Midbrain (tissue), 1 donor: Measurements from ENCODE around the gene ANKS6.
A peak's percentile ranks its signal among the peaks of the same experiment; 100 is the strongest.

Experiments
- DNase-seq: peaks from one replicate; lab custom pipeline; 2025; lab: John Stamatoyannopoulos, UW

ANKS6 gene

DNA sequence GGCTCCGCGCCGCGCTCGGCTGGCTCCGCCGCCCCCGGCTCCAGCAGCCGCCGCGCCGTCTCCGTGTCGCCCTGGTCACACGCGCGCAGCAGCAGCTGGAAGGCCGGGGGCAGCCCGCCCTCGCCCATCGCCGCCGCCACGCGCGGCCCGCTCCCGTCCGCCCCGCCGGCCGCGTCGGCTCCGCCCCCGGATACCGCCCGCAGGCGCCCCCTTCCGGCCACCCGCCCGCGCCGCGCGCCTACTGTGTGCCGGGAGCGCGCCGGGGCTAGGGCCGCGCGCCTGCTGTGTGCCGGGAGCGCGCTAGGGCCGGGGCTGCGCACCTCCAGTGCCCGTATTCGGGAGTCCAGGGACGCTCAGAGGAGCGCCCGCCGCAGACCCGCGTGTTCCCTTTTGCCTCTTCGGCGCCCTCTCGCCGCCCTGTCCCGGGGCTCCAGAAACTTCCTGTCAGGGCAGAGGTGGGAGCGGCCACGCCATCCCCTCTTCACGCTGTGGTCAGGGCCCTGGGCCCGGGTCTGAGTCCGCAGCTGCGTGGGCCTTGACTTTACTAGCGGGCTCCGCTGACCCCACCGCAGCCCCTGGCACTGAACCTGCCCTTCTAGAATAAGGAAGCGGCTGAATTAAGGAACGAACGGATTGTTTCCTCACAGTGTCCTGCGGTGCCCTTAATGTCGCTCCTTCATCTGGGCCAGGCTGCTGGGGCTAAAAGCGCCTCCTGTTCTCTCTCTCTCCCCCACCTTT lies at the start of gene ANKS6:
Gene ANKS6, minus strand, starts transcription at position 192 of the 738 bp plus-strand sequence. Its CDS starts 64 bp downstream, at position 128.
- peak; percentile 74 for DNase-seq

DNA sequence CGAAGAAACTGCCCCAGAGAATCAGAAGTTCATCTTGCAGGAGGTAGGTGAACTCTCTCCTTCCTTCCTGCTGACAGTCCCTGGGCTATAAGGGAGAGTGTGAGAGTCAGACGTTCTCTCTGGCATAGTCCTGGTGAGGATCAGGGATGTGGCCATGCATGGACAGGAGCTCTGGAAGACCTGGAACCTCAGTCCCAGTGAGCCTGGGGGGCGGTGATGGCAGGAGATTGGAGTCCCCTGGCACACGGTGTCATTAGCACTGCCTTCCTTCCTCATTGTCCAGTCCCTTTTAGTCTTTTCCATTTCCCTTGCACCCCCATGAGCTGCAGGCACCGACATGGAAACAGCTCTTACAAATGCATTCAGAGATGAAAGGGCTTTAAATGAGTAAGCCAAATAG lies 49.7 kb upstream of the ANKS6 start:
- DNase-seq, result no peak

- no peak for DNase-seq
Observed at GRCh38 chr9:98842510-98842909, 46.2 kb upstream of the ANKS6 start.

DNA sequence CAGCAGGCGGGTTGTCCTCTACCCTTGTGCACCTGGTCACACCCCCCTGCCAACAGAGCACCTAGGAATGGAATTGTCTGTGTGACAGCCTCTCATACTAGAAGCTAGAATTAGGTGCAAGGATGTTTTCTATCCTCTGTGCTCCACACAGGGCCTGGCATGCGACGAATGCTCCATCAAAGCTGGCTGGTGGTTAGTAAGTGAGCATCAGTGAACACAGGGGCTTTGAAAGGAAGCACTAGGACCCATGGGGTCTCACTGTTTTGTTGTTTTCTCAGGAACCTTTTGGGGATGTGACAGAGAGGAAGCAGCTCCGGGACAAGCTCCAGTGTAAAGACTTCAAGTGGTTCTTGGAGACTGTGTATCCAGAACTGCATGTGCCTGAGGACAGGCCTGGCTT lies 43.4 kb upstream of the ANKS6 start:
- DNase-seq, result no peak

DNA sequence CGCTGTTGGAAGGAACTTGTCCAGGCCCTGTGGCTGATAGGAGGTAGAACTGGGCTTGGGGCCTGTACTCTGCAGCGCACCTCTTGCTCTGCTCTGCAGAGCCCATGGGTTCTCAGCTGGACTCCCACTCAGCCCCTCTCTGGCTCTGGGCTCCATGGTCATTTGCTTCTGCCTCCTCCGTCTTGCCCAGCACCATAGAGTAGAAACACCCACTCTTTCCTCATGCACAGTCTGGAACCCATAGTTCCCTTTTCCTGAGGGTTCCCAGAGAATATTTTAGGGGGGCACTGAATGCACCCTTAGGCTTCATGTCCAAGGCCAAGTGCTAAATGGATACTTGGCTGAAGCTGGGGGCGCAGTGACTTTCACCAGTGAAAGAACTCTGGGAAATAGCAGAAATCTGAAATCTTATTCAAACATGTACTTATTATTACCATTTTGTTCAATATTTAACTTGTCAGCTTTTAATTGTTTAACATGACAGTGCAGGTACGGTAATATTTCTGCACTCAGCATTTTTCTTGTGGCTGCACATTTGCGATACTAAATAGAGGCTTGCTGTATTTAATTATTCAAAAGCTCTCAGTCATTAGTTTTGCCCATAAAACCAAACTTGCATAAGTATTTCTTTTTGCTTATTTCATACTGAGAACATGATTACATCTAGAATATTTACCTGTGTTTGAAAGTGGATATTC lies 42.7 kb upstream of the ANKS6 start:
- DNase-seq, result no peak

DNA sequence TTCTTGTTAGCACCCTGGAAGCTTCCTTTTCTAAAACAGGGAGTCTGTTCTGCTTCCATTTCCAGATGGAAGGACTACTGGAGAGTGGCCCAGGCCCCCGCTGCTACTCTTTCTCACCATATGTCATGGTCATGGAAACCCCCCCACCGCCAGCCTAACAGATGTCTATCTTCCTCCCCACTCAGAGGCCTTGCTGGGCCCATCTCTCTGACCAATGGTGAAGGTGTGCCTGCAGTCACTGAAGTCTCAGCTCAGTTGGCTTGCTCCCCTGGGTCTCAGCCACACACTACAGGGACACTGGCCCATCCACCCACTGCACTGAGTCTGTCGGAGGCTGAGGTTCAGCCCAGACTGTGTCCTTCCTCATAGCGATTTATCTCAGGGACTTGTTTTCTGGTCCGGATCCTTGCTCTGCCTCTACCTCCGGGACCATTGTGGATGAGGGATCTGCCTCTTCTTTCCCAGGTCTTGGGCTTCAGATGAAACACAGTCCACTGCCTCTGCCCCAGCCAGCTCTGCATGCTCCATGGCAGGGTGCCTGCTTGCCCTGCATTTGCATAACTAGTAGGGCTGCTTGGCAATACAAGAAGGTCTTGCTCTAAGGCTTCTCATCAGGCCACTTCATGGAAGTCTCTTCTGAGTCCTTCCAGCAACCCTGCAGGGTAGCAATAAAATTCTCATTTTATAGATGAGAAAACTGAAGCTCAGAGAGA lies 42.0 kb upstream of the ANKS6 start:
- no peak for DNase-seq

DNA sequence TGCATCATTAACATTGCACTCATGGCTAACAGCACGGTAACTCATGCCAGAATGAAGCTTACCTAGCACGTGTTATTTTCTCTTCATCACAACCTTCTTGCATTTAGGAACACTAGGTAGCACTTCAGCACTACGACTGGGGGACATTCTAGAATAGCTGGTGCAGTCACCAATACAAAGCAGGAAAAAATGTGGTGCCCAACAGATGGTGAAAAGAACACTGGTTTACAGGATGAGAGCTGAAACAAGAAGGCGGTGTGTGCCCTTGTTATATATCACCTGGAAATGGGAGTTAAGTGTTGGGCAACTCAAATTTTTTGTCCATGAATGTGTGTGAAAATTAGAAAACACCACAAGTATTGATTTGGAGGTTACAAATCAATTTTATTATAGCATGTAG lies 41.2 kb upstream of the ANKS6 start:
- no peak for DNase-seq

- DNase-seq, result no peak
Observed at GRCh38 chr9:98836206-98836605, 39.9 kb upstream of the ANKS6 start.

- DNase-seq, result no peak
Observed at GRCh38 chr9:98834386-98834785, 38.0 kb upstream of the ANKS6 start.

DNA sequence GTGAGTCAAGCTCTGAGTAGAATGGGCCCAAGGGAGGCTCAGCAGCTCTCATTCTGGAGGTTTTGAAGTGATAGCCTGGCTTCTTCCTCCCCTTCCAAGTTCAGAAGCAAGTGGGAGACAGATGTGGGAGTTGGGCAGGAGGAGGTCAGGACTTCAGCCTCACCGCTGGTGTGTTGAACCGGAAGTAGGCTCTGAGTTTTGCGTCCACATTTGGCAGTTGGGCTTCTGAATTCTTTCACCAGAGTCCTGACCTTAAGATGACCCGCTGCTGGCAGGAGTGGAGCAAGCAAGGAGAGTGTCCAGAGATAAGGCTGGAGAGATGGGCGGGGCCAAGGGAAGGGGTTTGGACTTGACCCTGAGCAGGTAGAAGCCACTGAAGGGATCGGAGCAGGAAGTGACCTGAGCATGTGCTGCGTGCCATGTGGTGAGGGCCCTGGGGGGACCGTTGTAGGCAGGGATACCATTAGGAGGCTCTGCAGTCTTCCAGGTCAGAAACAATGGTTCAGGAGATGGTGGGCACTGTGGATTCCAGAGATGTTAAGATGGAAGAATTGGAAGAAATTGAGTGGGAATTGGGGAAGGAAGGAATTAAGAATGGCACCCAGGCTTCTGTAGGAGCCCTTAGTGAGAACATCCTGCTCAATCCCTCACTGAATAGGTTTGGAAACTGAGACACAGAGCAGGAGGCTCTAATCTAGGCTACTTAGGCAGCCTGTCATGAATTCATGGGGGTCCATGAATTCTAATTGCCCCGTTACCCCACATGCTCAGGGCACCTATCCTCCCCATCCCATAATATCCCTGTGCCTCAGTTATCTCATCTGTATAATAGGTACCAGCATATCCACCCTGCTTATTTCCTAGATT lies 37.0 kb upstream of the ANKS6 start:
- DNase-seq, result no peak

DNA sequence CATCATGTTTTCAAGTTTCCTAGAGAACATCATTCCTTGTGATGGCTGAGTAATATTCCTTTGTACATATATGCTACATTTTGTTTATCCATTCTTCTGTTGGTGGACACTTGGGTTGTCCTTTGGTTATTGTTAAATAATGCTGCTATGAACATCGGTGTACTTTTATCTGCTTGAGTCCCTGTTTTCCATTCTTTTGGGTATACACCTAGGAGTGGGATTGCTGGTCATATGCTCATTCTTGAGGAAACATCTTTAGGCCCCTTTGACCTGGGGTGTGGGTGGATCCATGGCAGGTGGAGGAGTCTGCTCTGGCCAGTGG lies 36.4 kb upstream of the ANKS6 start:
- DNase-seq, result no peak

GRCh38 chr9:98831696-98832095 lies 35.3 kb upstream of the ANKS6 start:
- no peak for DNase-seq

DNA sequence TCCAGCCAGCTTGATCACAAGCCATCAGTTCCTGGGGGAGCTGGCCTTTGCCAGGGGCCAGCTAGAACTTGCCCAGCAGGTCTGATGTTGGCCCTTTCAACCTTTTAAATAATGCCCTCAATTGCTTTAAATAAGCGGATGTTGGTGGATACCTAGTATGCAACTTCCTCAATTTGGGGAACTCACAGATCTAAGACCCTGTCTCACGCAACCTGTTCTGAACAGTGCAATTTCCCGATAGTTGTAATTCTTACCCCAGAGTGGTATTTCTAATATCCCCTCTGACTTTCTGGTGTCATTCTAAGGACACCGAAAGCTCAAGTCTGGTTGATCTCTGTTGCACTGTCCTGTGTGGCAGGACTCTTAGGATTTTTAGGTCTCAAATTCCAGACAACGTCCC lies 34.2 kb upstream of the ANKS6 start:
- DNase-seq, result no peak

DNA sequence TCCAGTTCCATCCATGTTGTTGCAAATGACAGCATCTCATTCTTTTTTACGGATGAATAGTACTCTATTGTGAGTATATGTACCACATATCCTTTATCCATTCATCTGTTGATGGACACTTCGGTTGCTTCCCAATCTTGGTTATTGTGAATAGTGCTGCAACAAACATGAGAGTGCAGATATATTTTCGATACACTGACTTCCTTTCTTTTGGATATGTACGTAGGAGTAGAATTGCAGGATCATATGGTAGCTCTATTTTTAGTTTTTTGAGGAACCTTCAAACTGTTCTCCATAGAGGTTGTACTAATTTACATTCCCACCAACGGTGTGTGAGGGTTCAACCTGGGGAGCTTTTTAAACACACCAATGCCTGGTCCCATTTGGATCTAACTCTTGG lies 33.4 kb upstream of the ANKS6 start:
- no peak for DNase-seq

- DNase-seq, result no peak
Observed at GRCh38 chr9:98826716-98827115, 30.4 kb upstream of the ANKS6 start.

GRCh38 chr9:98825414-98825813 lies 29.1 kb upstream of the ANKS6 start:
- no peak for DNase-seq

DNA sequence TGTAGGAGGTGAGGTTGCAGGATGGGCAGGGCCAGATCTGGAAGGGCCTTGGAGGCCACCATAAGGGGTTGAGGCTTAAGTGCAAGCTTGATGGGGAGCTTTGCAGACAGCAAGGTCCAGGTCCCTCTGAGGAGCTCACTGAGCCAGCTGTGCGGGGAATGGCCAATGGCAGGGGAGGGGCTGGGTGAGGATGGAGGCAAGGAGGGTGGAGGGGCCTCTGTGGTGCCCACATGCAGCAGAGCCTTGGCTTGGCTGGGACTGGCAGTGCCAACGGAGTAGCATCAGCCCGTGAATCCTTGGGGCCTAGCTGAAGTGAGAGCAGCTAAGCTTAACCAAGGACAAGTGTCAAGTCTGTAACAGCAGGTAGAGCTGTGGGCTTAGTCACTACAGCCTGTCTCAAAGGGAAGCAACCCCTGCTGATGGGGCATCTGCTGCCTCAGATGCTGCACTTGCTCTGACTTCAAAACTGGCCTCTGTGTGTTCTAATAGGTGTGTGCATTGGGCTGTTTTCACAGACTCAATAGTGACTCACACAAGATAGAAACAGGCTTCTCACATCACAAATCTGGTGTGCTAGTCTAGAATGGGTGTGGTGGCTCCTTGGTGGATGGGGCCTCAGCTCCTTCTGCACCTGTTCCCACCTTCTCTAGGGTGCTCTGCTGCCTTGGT lies 27.4 kb upstream of the ANKS6 start:
- no peak for DNase-seq

- DNase-seq, result no peak
Observed at GRCh38 chr9:98822661-98823060, 26.3 kb upstream of the ANKS6 start.

GRCh38 chr9:98821831-98822230 lies 25.5 kb upstream of the ANKS6 start:
- DNase-seq, result no peak

DNA sequence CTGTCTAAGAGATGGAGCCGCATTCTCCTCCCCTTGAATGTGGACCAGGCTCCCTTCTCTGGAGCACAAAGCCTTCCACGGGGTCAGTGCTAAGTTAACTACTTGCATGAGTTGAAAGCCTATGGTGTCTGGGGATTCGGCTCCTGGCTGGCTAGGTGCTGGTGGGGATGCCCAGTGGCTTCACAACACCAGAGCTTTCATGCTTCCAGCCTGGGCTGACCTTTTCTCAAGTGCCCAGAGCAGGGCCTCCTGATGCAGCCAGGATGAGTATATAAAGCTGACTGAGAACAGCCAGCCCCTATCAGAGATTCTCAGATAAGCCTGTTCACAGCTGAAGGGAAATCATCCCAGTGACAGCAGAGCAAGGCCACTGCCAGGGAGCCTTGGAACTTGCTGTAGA lies 22.9 kb upstream of the ANKS6 start:
- no peak for DNase-seq

GRCh38 chr9:98818764-98819163 lies 22.4 kb upstream of the ANKS6 start:
- no peak for DNase-seq
